Keratinocyte (primary cell): Measurements from ENCODE around the gene GPC3.

Experiments
- CTCF ChIP-seq, 3 experiments: IDR thresholded peaks in 1 of 3; conservative IDR thresholded peaks in 1 of 3; optimal IDR thresholded peaks in 1 of 3; 2 replicates in 2 of 3; 3 replicates in 1 of 3; pipeline versions ENCODE3 to v1.5.1; 2011; ENCODE audit warnings: low read length in 3 of 3, mild to moderate bottlenecking in 3 of 3, moderate library complexity in 2 of 3, control low read depth in 1 of 3, inconsistent platforms in 1 of 3; ENCODE audit not compliant: insufficient read depth in 2 of 3; ENCODE audit errors: extremely low read depth in 1 of 3
- EZH2 ChIP-seq: IDR thresholded peaks from one replicate; pipeline ENCODE4 v1.6.1; 2012; ENCODE audit warnings: inconsistent platforms, mild to moderate bottlenecking, low read length, moderate library complexity

GRCh38 chrX:133746593-133746992 is 238.8 kb downstream of the GPC3 start:
- TF ChIP-seq CTCF (optimal IDR thresholded peaks at IDR 0.05 in 1 of 3, IDR thresholded peaks at IDR 0.05 in 1 of 3, conservative IDR thresholded peaks at IDR 0.05 in 1 of 3; ENCODE audit: extremely low read depth in 1 of 3, insufficient read depth in 2 of 3, low read length in 3 of 3) (no peak), EZH2 (no peak)
